GM12878 (cell line): Measurements from ENCODE around the gene ALDH1A3. TPM values are rescaled to one million over a fixed set of nuclear protein-coding genes. Genes with fewer than 3 reads are reported as not detected.

Experiments used
- ATAC-seq: fragments of 200-7000 bp; cut with Tn5 transposase; 3 replicates; pipeline ENCODE4 v1.9.1; 2020; ENCODE audit warnings: mild to moderate bottlenecking, moderate library complexity
- BruUV-seq: library from RNA; stranded (reverse); fragments of 400-500 nt; replicated peaks from 2 replicates; lab custom pipeline; 2021; lab: Mats Ljungman, UMichigan
- CTCF ChIA-PET: fragments of 300-600 bp; sonication (Branson Sonifier 250); formaldehyde crosslinking; extraction: SDS; loops from one replicate; lab custom pipeline; 2021; ENCODE audit warnings: inconsistent platforms; lab: Yijun Ruan, JAX
- POLR2A ChIA-PET: fragments of 350-600 bp; formaldehyde crosslinking; extraction: SDS; loops from one replicate; lab custom pipeline; 2021; ENCODE audit warnings: inconsistent platforms; lab: Charles Lee
- RAD21 ChIA-PET: fragments of 300-600 bp; sonication (Branson Sonifier 250); formaldehyde crosslinking; loops from one replicate; lab custom pipeline; 2023; ENCODE audit warnings: antibody characterized with exemption; ENCODE audit not compliant: unreplicated experiment; lab: Charles Lee
- SMC1A ChIA-PET: fragments of 300-600 bp; sonication (Branson Sonifier 250); formaldehyde crosslinking; loops from one replicate; lab custom pipeline; 2023; ENCODE audit not compliant: unreplicated experiment, uncharacterized antibody; lab: Charles Lee
- DNase-seq: peaks from one replicate; pipeline ENCODE4 v3.0.0-alpha.2; 2011; ENCODE audit warnings: low read depth, low spot score
- FAIRE-seq: peaks from 3 replicates; lab custom pipeline; 2011; peaks lifted over from hg19 to GRCh38; lab: Jason Lieb, UNC
- H2AFZ ChIP-seq: 2 replicates; pipeline ENCODE4 v1.6.0; 2011; ENCODE audit warnings: low read depth, low read length, control low read depth; ENCODE audit not compliant: control insufficient read depth
- H3K27ac ChIP-seq: 2 replicates; pipeline ENCODE4 v1.5.1; 2011; ENCODE audit warnings: control low read depth; ENCODE audit not compliant: control insufficient read depth, insufficient read depth
- H3K27me3 ChIP-seq, 2 experiments: replicated peaks in 1 of 2; 2 replicates each; pipeline versions ENCODE4 v1.6.0 to v1.6.1; 2011; ENCODE audit warnings: low read length in 1 of 2; ENCODE audit not compliant: control insufficient read depth in 2 of 2, insufficient read depth in 2 of 2
- H3K36me3 ChIP-seq, 2 experiments: 2 replicates each; pipeline ENCODE4 v1.5.1; 2011; ENCODE audit warnings: low read length in 1 of 2; ENCODE audit not compliant: control insufficient read depth in 2 of 2, insufficient read depth in 2 of 2
- H3K4me1 ChIP-seq: 2 replicates; pipeline ENCODE4 v1.6.1; 2011; ENCODE audit warnings: mild to moderate bottlenecking, low read length, moderate library complexity, mixed read lengths; ENCODE audit not compliant: control insufficient read depth, insufficient read depth
- H3K4me2 ChIP-seq: 2 replicates; pipeline ENCODE4 v1.6.0; 2011; ENCODE audit warnings: control low read depth; ENCODE audit not compliant: control insufficient read depth, insufficient read depth
- H3K4me3 ChIP-seq: fragments of 200-600 bp; sonication (generic); 2 replicates; pipeline ENCODE4 v1.5.1; 2016
- H3K79me2 ChIP-seq: 2 replicates; pipeline ENCODE4 v1.6.0; 2011; ENCODE audit warnings: low read length; ENCODE audit not compliant: control insufficient read depth, insufficient read depth
- H3K9ac ChIP-seq: 2 replicates; pipeline ENCODE4 v1.8.0; 2011; ENCODE audit warnings: low read length, control low read depth, mixed read lengths; ENCODE audit not compliant: control insufficient read depth, insufficient read depth
- H3K9me3 ChIP-seq: replicated peaks from 3 replicates; pipeline ENCODE4 v1.5.1; 2011; ENCODE audit warnings: mild to moderate bottlenecking, low read length; ENCODE audit not compliant: control insufficient read depth, insufficient read depth
- H4K20me1 ChIP-seq: 2 replicates; pipeline ENCODE4 v1.6.0; 2011; ENCODE audit not compliant: control insufficient read depth, insufficient read depth
- BRCA1 ChIP-seq: IDR thresholded peaks from 2 replicates; pipeline ENCODE4 v1.6.1; 2011; ENCODE audit warnings: low read depth, low read length, improper control_type of control experiment
- EGR1 ChIP-seq, 2 experiments: IDR thresholded peaks; 1 replicate in 1 of 2; 2 replicates in 1 of 2; pipeline ENCODE4 v1.6.1; 2011 to 2012; ENCODE audit warnings: low read depth in 2 of 2, low read length in 2 of 2, borderline replicate concordance in 1 of 2, mild to moderate bottlenecking in 1 of 2, moderate library complexity in 1 of 2
- GATAD2B ChIP-seq: fragments of 450-650 bp; conservative IDR thresholded peaks from 2 replicates; pipeline ENCODE4 v1.6.1; 2017; ENCODE audit warnings: low read depth, mild to moderate bottlenecking, moderate library complexity
- IRF4 ChIP-seq: IDR thresholded peaks from 2 replicates; pipeline ENCODE4 v1.6.1; 2011; ENCODE audit warnings: low read depth, low read length
- LARP7 ChIP-seq: fragments of 450-650 bp; IDR thresholded peaks from 2 replicates; pipeline ENCODE4 v1.6.1; 2017; ENCODE audit warnings: mild to moderate bottlenecking
- NR2C1 ChIP-seq: fragments of 450-650 bp; IDR thresholded peaks from 2 replicates; pipeline ENCODE4 v1.6.1; 2017; ENCODE audit warnings: antibody characterized with exemption, mild to moderate bottlenecking, moderate library complexity
- RBBP5 ChIP-seq: fragments of 200-600 bp; sonication (generic); conservative IDR thresholded peaks from 2 replicates; pipeline ENCODE4 v1.6.1; 2016
- SREBF2 ChIP-seq: IDR thresholded peaks from 2 replicates; pipeline ENCODE4 v1.6.1; 2012; ENCODE audit warnings: mild to moderate bottlenecking, low read length
- SUZ12 ChIP-seq: fragments of 200-600 bp; sonication (generic); IDR thresholded peaks from one replicate; pipeline ENCODE4 v1.6.1; 2018; ENCODE audit warnings: antibody characterized with exemption, mild to moderate bottlenecking; ENCODE audit not compliant: unreplicated experiment
- ZNF217 ChIP-seq: fragments of 450-650 bp; IDR thresholded peaks from 2 replicates; pipeline ENCODE4 v1.6.1; 2017; ENCODE audit warnings: antibody characterized with exemption, mild to moderate bottlenecking
- WGBS: methylation state at CpG from one replicate; pipeline ENCODE4 v1.1.6; 2016; ENCODE audit warnings: low lambda C conversion rate; ENCODE audit not compliant: insufficient replicate concordance, insufficient coverage; ENCODE audit errors: missing lambda C conversion rate; 5-methylcytosine and 5-hydroxymethylcytosine counted together
- in situ Hi-C: fragments of 300-500 bp; cut with MboI; formaldehyde crosslinking; loops from 9 replicates; pipeline ENCODE4 v1.14.3; 2018; ENCODE audit warnings: mixed read lengths
- intact Hi-C: fragments of 100-400 bp; cut with micrococcal nuclease; formaldehyde crosslinking; loops from one replicate; pipeline ENCODE4 v1.14.2; 2022; ENCODE audit not compliant: unreplicated experiment
- polyA plus RNA-seq, 11 experiments: library from polyadenylated mRNA; depleted of rRNA in 4 of 11; unstranded in 6 of 11; stranded (reverse) in 5 of 11; fragments of >200 nt; fragmentation: Nextera tagmentation in 4 of 11; fragmentation: Illumina TruSeq in 1 of 11; extraction: Ambion mirVana in 4 of 11; extraction: Trizol in 1 of 11; gene quantifications; 1 replicate in 1 of 11; 2 replicates in 10 of 11; pipeline versions ENCODE4 v1.2.1 to v1.2.3, GENCODE V29; 2011 to 2016; ENCODE audit warnings: inconsistent platforms in 2 of 11, missing spikeins in 2 of 11, low read depth in 1 of 11
- total RNA-seq, 4 experiments: library from RNA; depleted of rRNA in 3 of 4; stranded (reverse); fragments of >200 nt in 3 of 4; fragmentation: Illumina TruSeq in 1 of 4; extraction: Trizol in 1 of 4; gene quantifications; 2 replicates each; pipeline versions ENCODE4 v1.2.1 to v1.2.3, GENCODE V29; 2013 to 2021
- TF ChIP-seq, protein P1 (sequence below): IDR thresholded peaks from 2 replicates; pipeline ENCODE4 v1.6.1; 2012; ENCODE audit warnings: improper control_type of control experiment, low read depth, low read length; ENCODE audit not compliant: insufficient replicate concordance
- TF ChIP-seq, protein P2 (sequence below): fragments of 450-650 bp; IDR thresholded peaks from 2 replicates; pipeline ENCODE4 v1.6.1; 2016; ENCODE audit warnings: mild to moderate bottlenecking

ALDH1A3 gene
- total and polyA plus RNA-seq, 10 of the 15 experiments (the other 5 are each of a cell fraction or from before 2014, with no cell fraction given), result 0.06 to 0.69 (median 0.18) TPM

DNA sequence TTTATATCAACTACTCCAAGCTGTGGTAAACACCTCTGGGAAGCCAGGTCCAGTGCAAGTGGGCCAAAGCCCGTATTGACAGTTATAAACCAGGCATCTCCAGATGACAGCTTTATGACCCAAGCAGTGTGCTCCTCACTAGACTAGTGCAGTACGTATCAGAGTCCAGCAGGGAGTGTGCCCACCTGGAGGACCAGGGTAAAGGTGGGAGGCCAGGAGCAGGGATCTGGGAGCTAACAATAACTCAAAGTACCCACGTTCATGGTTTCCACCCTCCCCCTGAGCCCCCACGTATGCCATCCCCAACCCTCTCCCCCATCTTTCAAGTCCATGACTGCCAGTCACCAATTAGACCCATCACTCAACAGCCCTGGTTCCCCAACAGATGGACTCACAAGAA lies 27.0 kb upstream of the ALDH1A3 start:
- CTCF ChIA-PET, result no interaction called here
- SMC1A ChIA-PET, result no interaction called here
- no peaks in the 10 kb centered on the region for H4K20me1 ChIP-seq
- DNase-seq (no peak), ATAC-seq (no peak), FAIRE-seq (no peak)
- WGBS, result 23% methylated on average over 4 of the region's 4 CpGs
- intact Hi-C loops, result loop anchor here (2.0 kb wide), 1 partner anchor 20 kb away; no protein-coding TSS in a partner anchor
- no peak overlapping the region for H3K27ac ChIP-seq
- H3K36me3 ChIP-seq, result no peaks in the 10 kb centered on the region
- POLR2A ChIA-PET, result interaction anchor here (0.6 kb wide), 1 partner anchor 218 kb away, joined by 4 read pairs; no protein-coding TSS in a partner anchor
- no peak overlapping the region for H3K4me2 ChIP-seq
- H3K9ac ChIP-seq, result no peak overlapping the region
- in situ Hi-C loops, result no loop called here
- H3K27me3 ChIP-seq, result no peaks in the 10 kb centered on the region; a peak in 1 of 4 replicates
- no peaks in the 10 kb centered on the region for H3K4me1 ChIP-seq
- H3K4me3 ChIP-seq, result no peak overlapping the region
- no peaks in the 10 kb centered on the region for H3K79me2 ChIP-seq
- no peaks in the 10 kb centered on the region for H3K9me3 ChIP-seq
- no TSS peak for BruUV-seq
- TF ChIP-seq EGR1 (IDR thresholded peaks at IDR 0.05; ENCODE audit: borderline replicate concordance in 1 of 2, low read depth in 2 of 2, low read length in 2 of 2) (no peak), RBBP5 (no peak), GATAD2B (no peak), SUZ12 (no peak), LARP7 (no peak), IRF4 (no peak), BRCA1 (no peak), NR2C1 (no peak), ZNF217 (no peak), SREBF2 (no peak)
- TF ChIP-seq, protein P1, sequence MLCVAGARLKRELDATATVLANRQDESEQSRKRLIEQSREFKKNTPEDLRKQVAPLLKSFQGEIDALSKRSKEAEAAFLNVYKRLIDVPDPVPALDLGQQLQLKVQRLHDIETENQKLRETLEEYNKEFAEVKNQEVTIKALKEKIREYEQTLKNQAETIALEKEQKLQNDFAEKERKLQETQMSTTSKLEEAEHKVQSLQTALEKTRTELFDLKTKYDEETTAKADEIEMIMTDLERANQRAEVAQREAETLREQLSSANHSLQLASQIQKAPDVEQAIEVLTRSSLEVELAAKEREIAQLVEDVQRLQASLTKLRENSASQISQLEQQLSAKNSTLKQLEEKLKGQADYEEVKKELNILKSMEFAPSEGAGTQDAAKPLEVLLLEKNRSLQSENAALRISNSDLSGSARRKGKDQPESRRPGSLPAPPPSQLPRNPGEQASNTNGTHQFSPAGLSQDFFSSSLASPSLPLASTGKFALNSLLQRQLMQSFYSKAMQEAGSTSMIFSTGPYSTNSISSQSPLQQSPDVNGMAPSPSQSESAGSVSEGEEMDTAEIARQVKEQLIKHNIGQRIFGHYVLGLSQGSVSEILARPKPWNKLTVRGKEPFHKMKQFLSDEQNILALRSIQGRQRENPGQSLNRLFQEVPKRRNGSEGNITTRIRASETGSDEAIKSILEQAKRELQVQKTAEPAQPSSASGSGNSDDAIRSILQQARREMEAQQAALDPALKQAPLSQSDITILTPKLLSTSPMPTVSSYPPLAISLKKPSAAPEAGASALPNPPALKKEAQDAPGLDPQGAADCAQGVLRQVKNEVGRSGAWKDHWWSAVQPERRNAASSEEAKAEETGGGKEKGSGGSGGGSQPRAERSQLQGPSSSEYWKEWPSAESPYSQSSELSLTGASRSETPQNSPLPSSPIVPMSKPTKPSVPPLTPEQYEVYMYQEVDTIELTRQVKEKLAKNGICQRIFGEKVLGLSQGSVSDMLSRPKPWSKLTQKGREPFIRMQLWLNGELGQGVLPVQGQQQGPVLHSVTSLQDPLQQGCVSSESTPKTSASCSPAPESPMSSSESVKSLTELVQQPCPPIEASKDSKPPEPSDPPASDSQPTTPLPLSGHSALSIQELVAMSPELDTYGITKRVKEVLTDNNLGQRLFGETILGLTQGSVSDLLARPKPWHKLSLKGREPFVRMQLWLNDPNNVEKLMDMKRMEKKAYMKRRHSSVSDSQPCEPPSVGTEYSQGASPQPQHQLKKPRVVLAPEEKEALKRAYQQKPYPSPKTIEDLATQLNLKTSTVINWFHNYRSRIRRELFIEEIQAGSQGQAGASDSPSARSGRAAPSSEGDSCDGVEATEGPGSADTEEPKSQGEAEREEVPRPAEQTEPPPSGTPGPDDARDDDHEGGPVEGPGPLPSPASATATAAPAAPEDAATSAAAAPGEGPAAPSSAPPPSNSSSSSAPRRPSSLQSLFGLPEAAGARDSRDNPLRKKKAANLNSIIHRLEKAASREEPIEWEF, result no peak
- TF ChIP-seq, protein P2, sequence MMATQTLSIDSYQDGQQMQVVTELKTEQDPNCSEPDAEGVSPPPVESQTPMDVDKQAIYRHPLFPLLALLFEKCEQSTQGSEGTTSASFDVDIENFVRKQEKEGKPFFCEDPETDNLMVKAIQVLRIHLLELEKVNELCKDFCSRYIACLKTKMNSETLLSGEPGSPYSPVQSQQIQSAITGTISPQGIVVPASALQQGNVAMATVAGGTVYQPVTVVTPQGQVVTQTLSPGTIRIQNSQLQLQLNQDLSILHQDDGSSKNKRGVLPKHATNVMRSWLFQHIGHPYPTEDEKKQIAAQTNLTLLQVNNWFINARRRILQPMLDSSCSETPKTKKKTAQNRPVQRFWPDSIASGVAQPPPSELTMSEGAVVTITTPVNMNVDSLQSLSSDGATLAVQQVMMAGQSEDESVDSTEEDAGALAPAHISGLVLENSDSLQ, result no peak
- H2AFZ ChIP-seq, result no peak overlapping the region
- RAD21 ChIA-PET, result no interaction called here
